ENCODE results near the gene KIF16B. TPM values are rescaled to one million over a fixed set of nuclear protein-coding genes. Genes with fewer than 3 reads are reported as not detected.

The KIF16B gene
- total RNA-seq, 2 donors from 2014 or later, result 6.9 to 9.8 TPM

- H3K27me3 Mint-ChIP-seq, result no peaks in the 10 kb centered on the region
- peaks cover 24% of the 10 kb centered on the region for H3K36me3 Mint-ChIP-seq (ENCODE audit: low read depth)
- no peak overlapping the region for H3K4me3 Mint-ChIP-seq
- peaks cover 3% of the 10 kb centered on the region for H3K9me3 Mint-ChIP-seq
- H3K4me1 Mint-ChIP-seq, result no peaks in the 10 kb centered on the region
- no peak overlapping the region for H3K27ac Mint-ChIP-seq
- no peak for ATAC-seq (replicated peaks)
Observed at GRCh38 chr20:16290358-16290757, 282.9 kb downstream of the KIF16B start.

- Mint-ChIP-seq H3K36me3 (ENCODE audit: low read depth) (peaks cover 24% of the 10 kb centered on the region), H3K9me3 (peaks cover 3% of the 10 kb centered on the region), H3K4me3 (no peak overlapping the region), H3K4me1 (no peaks in the 10 kb centered on the region), H3K27me3 (no peaks in the 10 kb centered on the region), H3K27ac (no peak overlapping the region)
- no peak for ATAC-seq (replicated peaks)
Observed at GRCh38 chr20:16287776-16288175, 285.5 kb downstream of the KIF16B start.

GRCh38 chr20:16286601-16287000 lies 286.6 kb downstream of the KIF16B start:
- H3K4me3 Mint-ChIP-seq, result no peak overlapping the region

GRCh38 chr20:16284385-16285100 lies 288.7 kb downstream of the KIF16B start:
- no peak for ATAC-seq (replicated peaks)
- Mint-ChIP-seq H3K27me3 (no peaks in the 10 kb centered on the region), H3K36me3 (ENCODE audit: low read depth) (peaks cover 13% of the 10 kb centered on the region), H3K4me1 (no peaks in the 10 kb centered on the region), H3K27ac (no peak overlapping the region), H3K4me3 (no peak overlapping the region), H3K9me3 (no peaks in the 10 kb centered on the region)

More at GRCh38 chr20:16286601-16287000, 286.6 kb downstream of the KIF16B start:
- H3K27ac Mint-ChIP-seq, result no peak overlapping the region
- ATAC-seq (replicated peaks), result no peak
- H3K36me3 Mint-ChIP-seq (ENCODE audit: low read depth), result peaks cover 24% of the 10 kb centered on the region
- H3K4me1 Mint-ChIP-seq, result no peaks in the 10 kb centered on the region
- H3K9me3 Mint-ChIP-seq, result peaks cover 3% of the 10 kb centered on the region
- no peaks in the 10 kb centered on the region for H3K27me3 Mint-ChIP-seq

GRCh38 chr20:16283978-16284377 lies 289.3 kb downstream of the KIF16B start:
- no peaks in the 10 kb centered on the region for H3K9me3 Mint-ChIP-seq
- ATAC-seq (replicated peaks), result no peak
- no peak overlapping the region for H3K4me3 Mint-ChIP-seq
- H3K27me3 Mint-ChIP-seq, result no peaks in the 10 kb centered on the region
- no peak overlapping the region for H3K27ac Mint-ChIP-seq
- peaks cover 13% of the 10 kb centered on the region for H3K36me3 Mint-ChIP-seq (ENCODE audit: low read depth)
- no peaks in the 10 kb centered on the region for H3K4me1 Mint-ChIP-seq

GRCh38 chr20:16283307-16283706 lies 289.9 kb downstream of the KIF16B start:
- no peaks in the 10 kb centered on the region for H3K27me3 Mint-ChIP-seq

GRCh38 chr20:16280219-16280618 lies 293.0 kb downstream of the KIF16B start:
- H3K27ac Mint-ChIP-seq, result no peak overlapping the region
- no peaks in the 10 kb centered on the region for H3K27me3 Mint-ChIP-seq
- no peak overlapping the region for H3K4me3 Mint-ChIP-seq
- H3K4me1 Mint-ChIP-seq, result no peaks in the 10 kb centered on the region
- ATAC-seq (replicated peaks), result no peak
- H3K36me3 Mint-ChIP-seq (ENCODE audit: low read depth), result no peaks in the 10 kb centered on the region
- no peaks in the 10 kb centered on the region for H3K9me3 Mint-ChIP-seq

More at GRCh38 chr20:16283307-16283706, 289.9 kb downstream of the KIF16B start:
- Mint-ChIP-seq H3K9me3 (no peaks in the 10 kb centered on the region), H3K4me1 (no peaks in the 10 kb centered on the region), H3K27ac (no peak overlapping the region), H3K4me3 (no peak overlapping the region), H3K36me3 (ENCODE audit: low read depth) (peaks cover 13% of the 10 kb centered on the region)
- ATAC-seq (replicated peaks), result no peak

- Mint-ChIP-seq H3K4me1 (no peaks in the 10 kb centered on the region), H3K27me3 (no peaks in the 10 kb centered on the region), H3K9me3 (no peaks in the 10 kb centered on the region), H3K4me3 (no peak overlapping the region), H3K27ac (no peak overlapping the region), H3K36me3 (ENCODE audit: low read depth) (no peaks in the 10 kb centered on the region)
- no peak for ATAC-seq (replicated peaks)
Observed at GRCh38 chr20:16279320-16279719, 293.9 kb downstream of the KIF16B start.

- no peak for ATAC-seq (replicated peaks)
- no peak overlapping the region for H3K4me3 Mint-ChIP-seq
Observed at GRCh38 chr20:16273812-16274555, 299.3 kb downstream of the KIF16B start.

GRCh38 chr20:16272780-16273360 lies 300.4 kb downstream of the KIF16B start:
- H3K9me3 Mint-ChIP-seq, result peaks cover 3% of the 10 kb centered on the region
- no peak for ATAC-seq (replicated peaks)
- peaks cover 23% of the 10 kb centered on the region for H3K36me3 Mint-ChIP-seq (ENCODE audit: low read depth)
- no peaks in the 10 kb centered on the region for H3K4me1 Mint-ChIP-seq
- H3K27ac Mint-ChIP-seq, result no peak overlapping the region
- H3K4me3 Mint-ChIP-seq, result no peak overlapping the region
- H3K27me3 Mint-ChIP-seq, result no peaks in the 10 kb centered on the region

More at GRCh38 chr20:16273812-16274555, 299.3 kb downstream of the KIF16B start:
- H3K36me3 Mint-ChIP-seq (ENCODE audit: low read depth), result peaks cover 23% of the 10 kb centered on the region
- peaks cover 3% of the 10 kb centered on the region for H3K9me3 Mint-ChIP-seq
- H3K27ac Mint-ChIP-seq, result no peak overlapping the region
- no peaks in the 10 kb centered on the region for H3K4me1 Mint-ChIP-seq
- H3K27me3 Mint-ChIP-seq, result no peaks in the 10 kb centered on the region

GRCh38 chr20:16271450-16271849 lies 301.8 kb downstream of the KIF16B start:
- Mint-ChIP-seq H3K9me3 (peaks cover 8% of the 10 kb centered on the region), H3K27me3 (no peaks in the 10 kb centered on the region), H3K4me3 (no peak overlapping the region), H3K4me1 (no peaks in the 10 kb centered on the region), H3K36me3 (ENCODE audit: low read depth) (peaks cover 23% of the 10 kb centered on the region), H3K27ac (no peak overlapping the region)
- no peak for ATAC-seq (replicated peaks)

- H3K9me3 Mint-ChIP-seq, result peaks cover 9% of the 10 kb centered on the region
- no peaks in the 10 kb centered on the region for H3K27me3 Mint-ChIP-seq
- no peak for ATAC-seq (replicated peaks)
- no peak overlapping the region for H3K27ac Mint-ChIP-seq
- peaks cover 23% of the 10 kb centered on the region for H3K36me3 Mint-ChIP-seq (ENCODE audit: low read depth)
- H3K4me1 Mint-ChIP-seq, result no peaks in the 10 kb centered on the region
- no peak overlapping the region for H3K4me3 Mint-ChIP-seq
Observed at GRCh38 chr20:16270989-16271388, 302.3 kb downstream of the KIF16B start.

GRCh38 chr20:16270314-16270931 lies 302.8 kb downstream of the KIF16B start:
- no peak overlapping the region for H3K4me3 Mint-ChIP-seq
- H3K27me3 Mint-ChIP-seq, result no peaks in the 10 kb centered on the region

GRCh38 chr20:16267526-16267925 lies 305.7 kb downstream of the KIF16B start:
- Mint-ChIP-seq H3K4me1 (no peaks in the 10 kb centered on the region), H3K27ac (no peak overlapping the region), H3K9me3 (peaks cover 16% of the 10 kb centered on the region), H3K36me3 (ENCODE audit: low read depth) (peaks cover 10% of the 10 kb centered on the region), H3K27me3 (no peaks in the 10 kb centered on the region), H3K4me3 (no peak overlapping the region)
- no peak for ATAC-seq (replicated peaks)

More at GRCh38 chr20:16270314-16270931, 302.8 kb downstream of the KIF16B start:
- no peak overlapping the region for H3K27ac Mint-ChIP-seq
- no peak for ATAC-seq (replicated peaks)
- peaks cover 15% of the 10 kb centered on the region for H3K9me3 Mint-ChIP-seq
- peaks cover 23% of the 10 kb centered on the region for H3K36me3 Mint-ChIP-seq (ENCODE audit: low read depth)
- no peaks in the 10 kb centered on the region for H3K4me1 Mint-ChIP-seq

Measured in activated T-helper 17 cell treated with anti-CD3 and anti-CD28 coated beads, Interleukin-2, amount 50 U/mL, for 72 hours (primary cell).